ENCODE measurements around the gene PPM1J.
"Not testable (repeated sequence)": the region's sequence is repeated elsewhere in the genome, so short reads cannot be mapped to it uniquely, and the experiment has no call there.

The PPM1J gene

GRCh38 chr1:112729909-112730308, 14.8 kb upstream of the PPM1J start:
- TF ChIP-seq POLR2A (IDR thresholded peaks at IDR 0.05; ENCODE audit: low read depth, low read length): no peak
- DNase-seq (ENCODE audit: insufficient read length, low spot score) (no peak), FAIRE-seq (no peak)

GRCh38 chr1:112729011-112729410, 13.9 kb upstream of the PPM1J start:
- FAIRE-seq; DNase-seq (ENCODE audit: insufficient read length, low spot score): not testable (repeated sequence)

GRCh38 chr1:112728306-112728971, 13.3 kb upstream of the PPM1J start:
- DNase-seq (ENCODE audit: insufficient read length, low spot score); FAIRE-seq: not testable (repeated sequence)

GRCh38 chr1:112727716-112728115, 12.6 kb upstream of the PPM1J start:
- FAIRE-seq: no peak
- no peak for TF ChIP-seq POLR2A (IDR thresholded peaks at IDR 0.05; ENCODE audit: low read depth, low read length)
- peak; percentile 45 for DNase-seq (ENCODE audit: insufficient read length, low spot score)

GRCh38 chr1:112724240-112724639, 9.1 kb upstream of the PPM1J start:
- FAIRE-seq; DNase-seq (ENCODE audit: insufficient read length, low spot score): not testable (repeated sequence)

GRCh38 chr1:112723511-112723839, 8.3 kb upstream of the PPM1J start:
- no peak for TF ChIP-seq POLR2A (IDR thresholded peaks at IDR 0.05; ENCODE audit: low read depth, low read length)
- no peak for FAIRE-seq

GRCh38 chr1:112722601-112723510, 7.7 kb upstream of the PPM1J start:
- DNase-seq (ENCODE audit: insufficient read length, low spot score) (no peak), FAIRE-seq (no peak)
- TF ChIP-seq POLR2A (IDR thresholded peaks at IDR 0.05; ENCODE audit: low read depth, low read length): no peak

More at GRCh38 chr1:112723511-112723839, 8.3 kb upstream of the PPM1J start:
- DNase-seq (ENCODE audit: insufficient read length, low spot score): no peak

GRCh38 chr1:112721966-112722524, 6.9 kb upstream of the PPM1J start:
- no peak for TF ChIP-seq POLR2A (IDR thresholded peaks at IDR 0.05; ENCODE audit: low read depth, low read length)
- FAIRE-seq: no peak
- no peak for DNase-seq (ENCODE audit: insufficient read length, low spot score)

GRCh38 chr1:112721294-112721693, 6.2 kb upstream of the PPM1J start:
- not testable (repeated sequence) for DNase-seq (ENCODE audit: insufficient read length, low spot score); FAIRE-seq

- no peak for TF ChIP-seq POLR2A (IDR thresholded peaks at IDR 0.05; ENCODE audit: low read depth, low read length)
- FAIRE-seq (no peak), DNase-seq (ENCODE audit: insufficient read length, low spot score) (no peak)
These were observed 5.7 kb upstream of the PPM1J start for GRCh38 chr1:112720800-112721199.

- no peak for FAIRE-seq
- no peak for DNase-seq (ENCODE audit: insufficient read length, low spot score)
- TF ChIP-seq POLR2A (IDR thresholded peaks at IDR 0.05; ENCODE audit: low read depth, low read length): no peak
These were observed 4.6 kb upstream of the PPM1J start for GRCh38 chr1:112719706-112720105.

- TF ChIP-seq POLR2A (IDR thresholded peaks at IDR 0.05; ENCODE audit: low read depth, low read length): no peak
- DNase-seq (ENCODE audit: insufficient read length, low spot score): peak; percentile 81
- no peak for FAIRE-seq
These were observed 3.7 kb upstream of the PPM1J start for GRCh38 chr1:112718691-112719418.

- FAIRE-seq (no peak), DNase-seq (ENCODE audit: insufficient read length, low spot score) (no peak)
- TF ChIP-seq POLR2A (IDR thresholded peaks at IDR 0.05; ENCODE audit: low read depth, low read length): no peak
These were observed 2.2 kb upstream of the PPM1J start for GRCh38 chr1:112717263-112717873.
